Central memory CD8-positive, alpha-beta T cell (primary cell): ENCODE measurements around the gene PIK3R2.

Experiments
- ATAC-seq: fragments of 150-1000 bp; cut with Tn5 transposase; replicated peaks from 2 replicates; pipeline ENCODE4 v1.10.0; 2022; ENCODE audit warnings: mild to moderate bottlenecking, moderate FRiP score, moderate number of reproducible peaks; ENCODE audit not compliant: poor library complexity, severe bottlenecking; ENCODE audit errors: extremely low read depth
- DNase-seq, 2 donors: peaks; one replicate each; pipeline ENCODE4 v3.0.0; 2021; ENCODE audit warnings: low spot score in 2 of 2
- H3K27ac Mint-ChIP-seq: one replicate; pipeline ENCODE4 v1.8.0; 2022; ENCODE audit warnings: low read depth, mild to moderate bottlenecking, moderate library complexity, mixed read lengths
- H3K27me3 Mint-ChIP-seq: one replicate; pipeline ENCODE4 v1.8.0; 2022; ENCODE audit warnings: mixed read lengths
- H3K36me3 Mint-ChIP-seq: one replicate; pipeline ENCODE4 v1.8.0; 2022; ENCODE audit warnings: mild to moderate bottlenecking, moderate library complexity, mixed read lengths; ENCODE audit not compliant: insufficient read depth
- H3K4me1 Mint-ChIP-seq: one replicate; pipeline ENCODE4 v1.8.0; 2022; ENCODE audit warnings: mixed read lengths
- H3K4me3 Mint-ChIP-seq: one replicate; pipeline ENCODE4 v1.8.0; 2022; ENCODE audit warnings: mild to moderate bottlenecking, moderate library complexity, mixed read lengths
- H3K9me3 Mint-ChIP-seq: one replicate; pipeline ENCODE4 v1.8.0; 2022; ENCODE audit warnings: mixed read lengths

Gene PIK3R2

DNA sequence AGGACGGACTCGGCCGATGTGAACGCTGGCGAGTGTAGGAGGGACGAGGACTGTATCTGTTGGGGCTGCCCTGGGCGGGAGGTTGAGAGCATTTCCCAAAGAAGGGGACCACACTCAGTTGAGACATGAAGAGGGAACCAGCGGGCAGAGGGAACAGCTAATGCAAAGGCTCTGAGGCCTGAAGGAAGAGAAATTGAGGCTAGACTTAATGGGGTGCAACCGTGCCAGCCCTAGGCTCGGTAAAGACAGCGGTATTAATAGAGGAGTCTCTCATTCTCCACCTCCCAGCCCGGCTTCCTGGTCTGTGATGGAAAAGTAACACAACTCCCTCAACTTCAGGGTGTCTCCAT is 41.2 kb downstream of the PIK3R2 start:
- ATAC-seq = no peak
- Mint-ChIP-seq H3K9me3 (no peaks in the 10 kb centered on the region), H3K4me3 (peak overlapping the region; percentile 80), H3K4me1 (peaks cover 22% of the 10 kb centered on the region), H3K27ac (no peak overlapping the region), H3K27me3 (no peaks in the 10 kb centered on the region), H3K36me3 (peaks cover 18% of the 10 kb centered on the region)
- no peak for DNase-seq

DNA sequence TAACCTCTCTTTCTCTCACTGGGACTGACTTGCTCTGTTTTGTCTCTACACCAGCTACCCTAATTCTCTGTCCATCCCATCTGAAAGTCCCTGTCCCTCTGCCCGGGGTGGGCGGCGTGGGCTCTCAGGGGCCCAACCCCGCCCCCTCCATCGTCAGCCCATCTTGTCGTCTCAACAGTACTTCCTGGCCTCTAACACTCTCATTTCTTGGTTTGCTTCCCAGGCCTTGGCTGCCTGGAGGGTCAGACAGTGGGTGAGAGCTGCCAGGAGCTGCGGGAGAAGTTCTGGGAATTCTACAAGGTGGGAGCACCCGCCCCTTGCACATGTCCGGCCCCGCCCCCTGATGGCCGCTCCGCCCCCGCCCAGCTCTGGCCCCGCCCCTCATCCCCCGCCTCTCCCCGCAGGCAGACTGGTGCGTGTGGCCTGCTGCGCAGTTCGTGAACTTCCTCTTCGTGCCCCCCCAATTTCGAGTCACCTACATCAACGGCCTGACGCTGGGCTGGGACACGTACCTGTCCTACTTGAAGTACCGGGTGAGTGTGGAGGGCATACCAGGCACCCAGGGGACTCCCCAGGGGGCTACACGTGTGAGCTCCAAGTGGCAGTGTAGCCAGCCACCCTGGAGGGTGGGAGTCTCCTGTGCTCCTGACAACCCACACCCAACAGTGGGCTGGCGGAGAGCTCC is 41.7 kb downstream of the PIK3R2 start:
- H3K27me3 Mint-ChIP-seq = no peaks in the 10 kb centered on the region
- H3K4me1 Mint-ChIP-seq = peaks cover 22% of the 10 kb centered on the region
- H3K4me3 Mint-ChIP-seq = peak overlapping the region; percentile 80
- no peaks in the 10 kb centered on the region for H3K9me3 Mint-ChIP-seq
- no peak overlapping the region for H3K27ac Mint-ChIP-seq
- no peak for DNase-seq
- peaks cover 18% of the 10 kb centered on the region for H3K36me3 Mint-ChIP-seq
- ATAC-seq = no peak

DNA sequence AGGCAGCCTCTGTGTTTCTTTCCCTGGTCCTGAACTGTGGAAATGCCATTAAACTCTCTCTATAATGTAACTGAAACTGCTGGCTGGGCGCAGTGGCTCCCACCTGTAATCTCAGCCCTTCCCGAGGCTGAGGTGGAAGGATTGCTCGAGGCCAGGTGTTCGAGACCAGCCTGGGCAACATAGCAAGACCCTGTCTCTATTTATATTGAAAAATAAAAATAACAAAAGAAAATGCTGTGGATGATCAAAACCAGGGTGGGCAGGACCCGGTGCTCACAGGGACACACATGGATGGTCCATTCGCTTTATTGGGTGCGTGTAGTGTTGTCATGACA is 43.5 kb downstream of the PIK3R2 start:
- no peak overlapping the region for H3K4me3 Mint-ChIP-seq
- DNase-seq (no peak), ATAC-seq (no peak)
- peaks cover 22% of the 10 kb centered on the region for H3K4me1 Mint-ChIP-seq
- no peaks in the 10 kb centered on the region for H3K27me3 Mint-ChIP-seq
- no peak overlapping the region for H3K27ac Mint-ChIP-seq
- peaks cover 20% of the 10 kb centered on the region for H3K36me3 Mint-ChIP-seq
- no peaks in the 10 kb centered on the region for H3K9me3 Mint-ChIP-seq

DNA sequence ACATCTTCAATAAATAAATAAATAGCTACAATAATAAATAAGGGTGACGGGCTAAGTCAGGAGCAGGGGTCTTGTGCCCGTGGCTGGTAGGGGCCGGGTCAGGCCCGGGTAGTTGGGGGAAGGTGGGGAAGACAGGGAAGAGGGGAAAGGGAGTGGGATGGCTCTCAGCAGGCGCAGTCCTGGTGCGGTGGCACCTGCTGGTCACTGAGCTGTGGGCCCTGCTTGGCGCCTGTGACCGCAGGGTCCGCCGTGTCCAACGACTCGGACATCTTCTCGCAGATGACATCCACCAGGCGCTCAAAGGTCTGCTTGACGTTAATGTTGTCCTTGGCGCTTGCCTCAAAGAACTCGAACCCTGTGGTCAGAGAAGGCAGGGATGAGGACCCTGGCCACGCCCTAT is 44.3 kb downstream of the PIK3R2 start:
- ATAC-seq = no peak
- peaks cover 15% of the 10 kb centered on the region for H3K36me3 Mint-ChIP-seq
- no peaks in the 10 kb centered on the region for H3K9me3 Mint-ChIP-seq
- DNase-seq = no peak
- peaks cover 20% of the 10 kb centered on the region for H3K4me1 Mint-ChIP-seq
- H3K4me3 Mint-ChIP-seq = no peak overlapping the region
- no peaks in the 10 kb centered on the region for H3K27me3 Mint-ChIP-seq
- no peak overlapping the region for H3K27ac Mint-ChIP-seq

DNA sequence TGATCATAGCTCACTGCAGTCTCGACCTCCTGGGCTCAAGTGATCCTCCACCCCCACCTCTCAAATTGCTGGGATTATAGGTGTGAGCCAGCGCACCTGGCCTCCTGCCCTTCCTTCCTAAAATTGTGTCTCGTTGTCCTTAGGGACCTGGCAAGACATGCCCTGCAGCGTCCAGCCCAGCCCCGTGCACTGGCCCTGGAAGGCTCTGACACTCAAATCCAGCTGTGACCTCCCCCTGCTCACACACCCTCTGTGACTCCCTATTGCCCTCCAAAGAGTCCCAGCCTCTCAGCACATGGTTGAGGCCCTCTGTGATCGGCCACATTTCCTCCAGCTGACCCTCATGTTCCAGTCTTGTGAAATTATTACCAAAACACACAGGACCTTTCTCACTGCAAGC is 45.0 kb downstream of the PIK3R2 start:
- H3K4me1 Mint-ChIP-seq = peaks cover 24% of the 10 kb centered on the region
- peak overlapping the region; percentile 18 for H3K27ac Mint-ChIP-seq
- H3K27me3 Mint-ChIP-seq = no peaks in the 10 kb centered on the region
- DNase-seq (no peak), ATAC-seq (no peak)
- H3K4me3 Mint-ChIP-seq = no peak overlapping the region
- H3K36me3 Mint-ChIP-seq = peaks cover 12% of the 10 kb centered on the region
- no peaks in the 10 kb centered on the region for H3K9me3 Mint-ChIP-seq

DNA sequence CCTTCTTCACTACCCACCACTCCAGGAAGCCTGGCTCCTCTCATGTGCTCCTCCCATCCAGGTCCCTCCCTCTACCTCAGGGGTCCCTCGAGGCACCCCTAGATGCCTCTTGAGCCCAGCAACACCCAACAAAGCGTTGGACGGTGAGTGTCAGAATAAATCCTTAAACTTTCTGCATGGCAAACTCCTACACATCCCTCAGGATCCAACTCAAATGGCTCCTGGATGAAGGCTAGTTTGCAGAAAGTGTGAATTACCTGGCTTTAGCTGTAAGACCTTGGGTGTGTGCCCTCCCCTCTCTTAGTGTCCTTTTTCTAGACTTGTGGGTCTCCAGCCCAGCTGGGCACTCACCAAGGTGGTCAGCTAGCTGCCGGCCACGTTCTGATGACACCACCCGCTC is 45.4 kb downstream of the PIK3R2 start:
- Mint-ChIP-seq H3K4me1 (peaks cover 29% of the 10 kb centered on the region), H3K36me3 (peaks cover 12% of the 10 kb centered on the region), H3K27me3 (no peaks in the 10 kb centered on the region), H3K27ac (peak overlapping the region; percentile 18), H3K4me3 (no peak overlapping the region), H3K9me3 (no peaks in the 10 kb centered on the region)
- ATAC-seq (no peak), DNase-seq (no peak)

DNA sequence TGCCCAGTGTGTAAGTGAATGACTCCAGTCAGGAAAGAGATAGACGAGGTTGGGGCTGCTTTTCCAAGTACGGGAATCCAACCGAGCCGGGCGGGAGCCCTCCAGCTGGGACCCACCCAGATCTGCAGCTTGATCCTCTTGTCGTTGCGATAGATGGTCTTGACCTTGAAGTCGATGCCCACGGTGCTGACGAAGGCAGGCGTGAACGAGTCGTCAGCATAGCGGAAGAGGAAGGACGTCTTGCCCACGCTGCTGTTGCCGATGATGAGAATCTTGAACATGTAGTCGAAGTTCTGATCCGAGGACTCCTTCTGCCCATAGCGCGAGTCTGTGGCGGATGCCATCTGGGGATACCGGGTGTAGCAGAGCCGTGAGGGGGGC is 49.4 kb downstream of the PIK3R2 start:
- Mint-ChIP-seq H3K4me3 (peak overlapping the region; percentile 86), H3K9me3 (no peaks in the 10 kb centered on the region), H3K27ac (no peak overlapping the region), H3K27me3 (no peaks in the 10 kb centered on the region), H3K4me1 (peaks cover 30% of the 10 kb centered on the region), H3K36me3 (peaks cover 11% of the 10 kb centered on the region)
- DNase-seq (no peak), ATAC-seq (no peak)

DNA sequence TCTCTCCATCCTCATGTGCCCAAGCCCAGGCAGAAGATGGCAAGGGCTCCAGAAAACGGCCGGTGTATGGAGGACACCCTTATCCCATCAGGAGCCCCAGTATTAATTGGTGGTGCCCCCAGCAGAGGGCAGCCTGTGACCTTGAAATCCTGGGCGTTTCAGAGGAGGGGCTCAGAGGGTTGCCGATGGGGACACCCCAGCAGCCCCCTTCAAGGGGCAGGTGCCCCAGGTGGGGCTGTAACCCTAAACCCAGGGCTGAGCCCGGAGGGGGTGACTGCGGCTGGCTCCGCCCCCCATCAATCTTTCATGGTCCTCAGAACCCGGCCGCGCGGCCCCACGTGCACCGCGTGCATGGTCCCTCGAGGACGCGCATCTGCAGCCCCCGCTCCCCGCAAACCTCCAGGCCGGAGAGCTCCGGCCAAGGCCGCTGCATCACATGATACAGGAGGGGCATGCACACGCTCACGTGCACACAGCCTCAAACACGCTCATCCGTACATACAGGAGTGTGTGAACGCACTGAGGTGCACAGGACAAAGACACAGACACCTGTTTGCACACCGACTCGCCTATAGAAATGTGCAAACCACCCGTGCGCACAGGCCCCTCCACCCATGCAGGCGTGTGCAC is 49.9 kb downstream of the PIK3R2 start:
- Mint-ChIP-seq H3K4me3 (peak overlapping the region; percentile 86), H3K36me3 (peaks cover 11% of the 10 kb centered on the region), H3K4me1 (peaks cover 30% of the 10 kb centered on the region), H3K27me3 (no peaks in the 10 kb centered on the region), H3K9me3 (no peaks in the 10 kb centered on the region), H3K27ac (no peak overlapping the region)
- DNase-seq (no peak), ATAC-seq (no peak)

DNA sequence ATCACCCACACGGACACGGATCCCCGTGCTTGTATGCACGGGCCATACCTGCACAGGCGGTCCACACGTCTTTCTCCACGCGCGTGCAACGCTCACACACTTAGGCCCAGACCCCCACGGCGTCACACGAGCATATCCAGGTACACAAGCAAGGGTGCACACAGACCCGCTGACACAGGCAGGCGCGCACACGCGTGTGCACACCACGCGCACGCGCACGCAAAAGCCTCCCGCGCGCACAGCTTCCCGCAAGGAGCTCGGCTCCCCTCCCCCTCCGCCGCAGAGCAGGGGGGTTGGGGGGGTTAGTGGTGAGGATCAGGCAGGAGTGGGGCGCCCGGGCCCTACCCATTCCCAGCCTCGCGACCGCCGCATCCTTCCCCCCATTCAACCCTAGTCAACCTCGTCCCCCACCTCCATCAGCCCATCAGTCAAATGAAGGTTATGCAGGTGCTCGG is 50.5 kb downstream of the PIK3R2 start:
- no peaks in the 10 kb centered on the region for H3K9me3 Mint-ChIP-seq
- no peak for DNase-seq
- H3K27me3 Mint-ChIP-seq = peaks cover 2% of the 10 kb centered on the region

DNA sequence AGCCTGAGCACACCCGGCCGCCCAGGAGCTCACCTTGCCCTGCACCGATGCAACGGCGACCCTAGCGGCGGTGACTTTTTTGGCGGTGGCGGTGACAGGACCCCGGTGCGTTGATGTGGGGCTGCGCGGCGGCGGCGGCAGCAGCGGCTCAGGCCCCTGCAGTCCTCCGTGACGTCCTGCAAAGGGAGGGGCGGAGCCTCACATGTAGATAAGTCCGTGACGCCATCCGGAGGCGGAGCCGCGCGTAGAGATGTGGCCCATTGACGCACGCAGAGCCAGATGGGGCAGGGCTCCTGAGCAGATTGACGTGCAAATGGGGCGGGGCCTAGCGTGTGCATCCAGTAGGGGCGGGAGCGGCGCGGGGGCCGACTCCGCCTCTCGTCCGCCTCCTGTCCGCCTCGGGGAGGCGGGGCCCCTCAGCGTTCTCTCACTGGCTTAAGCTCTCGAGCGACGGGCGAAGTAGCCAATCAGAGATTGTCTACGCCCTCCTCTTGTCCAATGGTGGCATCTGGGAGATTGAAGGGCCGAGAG is 51.0 kb downstream of the PIK3R2 start, which contains the start of gene RAB3A:
TSS of gene RAB3A (minus strand) at position 180 of the 531 bp plus-strand sequence. CDS start 1,302 bp downstream, outside the sequence.
- H3K27me3 Mint-ChIP-seq = peaks cover 7% of the 10 kb centered on the region
- ATAC-seq (peak; percentile 90), DNase-seq (peak; percentile 96 to 99)
- peak within 1 kb of the TSS; percentile 91 for H3K27ac Mint-ChIP-seq
- H3K9me3 Mint-ChIP-seq = no peaks in the 10 kb centered on the region
- peaks cover 30% of the 10 kb centered on the region for H3K4me1 Mint-ChIP-seq
- peak within 1 kb of the TSS; percentile 86 for H3K4me3 Mint-ChIP-seq
- H3K36me3 Mint-ChIP-seq = peaks cover 11% of the 10 kb centered on the region

More for the DNA sequence above, 50.5 kb downstream of the PIK3R2 start:
- H3K4me3 Mint-ChIP-seq = peak overlapping the region; percentile 86
- ATAC-seq = peak; percentile 30
- peaks cover 30% of the 10 kb centered on the region for H3K4me1 Mint-ChIP-seq
- peaks cover 11% of the 10 kb centered on the region for H3K36me3 Mint-ChIP-seq
- H3K27ac Mint-ChIP-seq = peak overlapping the region; percentile 91

DNA sequence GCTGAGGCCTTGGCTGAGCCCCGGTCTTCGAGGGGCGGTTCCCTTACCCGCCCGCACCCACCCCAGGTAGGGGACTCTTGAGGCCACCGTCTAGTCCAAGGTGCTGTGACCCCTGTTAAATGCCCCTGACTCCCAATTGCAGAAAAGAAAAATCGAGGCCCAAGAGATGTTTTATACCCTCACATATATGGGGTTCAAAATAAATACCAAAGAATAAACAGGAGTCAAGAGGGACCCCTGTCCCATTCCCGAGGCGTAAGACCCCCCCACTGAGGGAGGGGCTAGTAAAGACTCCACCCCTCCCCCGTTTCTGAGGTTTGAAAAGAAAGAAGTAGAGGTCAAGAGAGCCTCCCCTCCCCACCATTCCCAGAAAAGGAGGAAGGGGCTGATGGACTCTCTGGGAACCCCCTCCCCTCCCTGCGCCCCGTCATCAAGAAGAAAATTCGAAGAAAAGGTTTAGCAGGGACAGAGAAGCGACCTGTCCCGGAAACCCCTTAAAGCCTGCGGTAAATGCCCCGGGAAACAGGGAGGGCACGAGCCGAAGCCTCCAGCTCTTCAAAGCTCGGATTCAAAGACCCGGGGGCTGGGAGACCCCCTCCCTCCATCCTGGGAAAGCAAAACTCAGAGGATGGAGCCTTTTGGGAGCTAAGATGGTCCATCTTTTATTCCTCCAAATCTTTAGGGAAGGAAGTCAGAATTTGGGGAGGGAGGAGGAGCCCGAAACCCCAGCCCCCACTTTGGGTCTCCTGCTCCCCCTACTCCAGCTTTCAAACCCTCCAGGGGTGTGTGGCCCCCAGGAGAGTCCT is 51.6 kb downstream of the PIK3R2 start:
- peaks cover 12% of the 10 kb centered on the region for H3K27me3 Mint-ChIP-seq
- no peaks in the 10 kb centered on the region for H3K9me3 Mint-ChIP-seq
- ATAC-seq = no peak

DNA sequence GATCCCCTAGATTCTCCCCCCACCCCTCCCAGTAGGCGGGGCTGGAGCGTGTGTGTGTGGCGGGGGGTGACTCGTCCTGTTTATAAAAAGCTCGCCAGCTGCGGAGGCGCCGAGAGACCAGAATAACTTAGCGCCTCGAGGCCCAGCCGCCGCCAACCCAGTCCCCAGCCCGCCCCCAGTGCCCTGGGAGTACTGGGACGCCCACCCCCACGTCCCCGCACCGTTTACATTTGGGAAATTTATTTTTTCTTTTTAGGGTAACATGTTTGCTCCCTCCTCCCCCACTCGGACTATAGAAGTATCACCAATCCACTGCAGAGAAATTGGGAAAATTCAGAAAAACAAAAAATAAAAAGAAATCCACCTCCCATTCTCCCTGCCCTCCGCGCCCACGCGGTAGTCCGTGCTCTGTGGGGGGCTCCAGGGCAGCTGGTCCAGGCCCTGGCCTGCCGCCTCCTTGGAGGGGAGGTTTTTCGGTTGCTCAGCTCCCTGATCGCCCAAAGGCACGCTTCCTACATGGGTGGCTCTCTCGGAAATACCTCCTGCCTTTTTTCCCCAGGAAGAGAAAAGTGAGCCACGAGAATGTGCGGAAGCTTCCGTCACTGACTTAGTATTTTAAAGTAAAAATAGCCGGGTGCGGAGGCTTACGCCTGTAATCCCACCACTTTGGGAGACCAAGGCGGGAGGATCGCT is 52.4 kb downstream of the PIK3R2 start:
- no peak for ATAC-seq
- no peak overlapping the region for H3K27ac Mint-ChIP-seq
- H3K9me3 Mint-ChIP-seq = no peaks in the 10 kb centered on the region

More for the DNA sequence above, 51.6 kb downstream of the PIK3R2 start:
- DNase-seq = no peak
- Mint-ChIP-seq H3K4me3 (peak overlapping the region; percentile 86), H3K36me3 (peaks cover 12% of the 10 kb centered on the region), H3K4me1 (peaks cover 30% of the 10 kb centered on the region), H3K27ac (peak overlapping the region; percentile 91)

More for the DNA sequence above, 52.4 kb downstream of the PIK3R2 start:
- H3K4me1 Mint-ChIP-seq = peaks cover 30% of the 10 kb centered on the region
- peaks cover 20% of the 10 kb centered on the region for H3K27me3 Mint-ChIP-seq
- peak overlapping the region; percentile 86 for H3K4me3 Mint-ChIP-seq
- no peak for DNase-seq
- H3K36me3 Mint-ChIP-seq = peaks cover 10% of the 10 kb centered on the region
